Muscle layer of colon (tissue), 2 donors: Measurements from ENCODE around the gene REPS1.
"Not testable (repeated sequence)": the region's sequence is repeated elsewhere in the genome, so short reads cannot be mapped to it uniquely, and the experiment has no call there.

Experiments used
- H3K27ac ChIP-seq: one replicate; pipeline ENCODE4 v1.7.0; 2013; ENCODE audit warnings: low read depth, mild to moderate bottlenecking, low read length, moderate library complexity
- H3K27me3 ChIP-seq, 2 donors: one replicate each; pipeline ENCODE4 v1.7.0; 2013; ENCODE audit warnings: low read length in 2 of 2, mild to moderate bottlenecking in 2 of 2; ENCODE audit not compliant: insufficient read depth in 2 of 2, control insufficient read depth in 1 of 2
- H3K36me3 ChIP-seq: one replicate; pipeline ENCODE4 v1.7.0; 2013; ENCODE audit warnings: mild to moderate bottlenecking, low read length; ENCODE audit not compliant: insufficient read depth
- H3K4me1 ChIP-seq: one replicate; pipeline ENCODE4 v1.7.0; 2013; ENCODE audit warnings: mild to moderate bottlenecking, low read length; ENCODE audit not compliant: insufficient read depth
- H3K4me3 ChIP-seq, 2 donors: one replicate each; pipeline ENCODE4 v1.7.0; 2013; ENCODE audit warnings: low read length in 2 of 2, low read depth in 1 of 2, mild to moderate bottlenecking in 1 of 2, moderate library complexity in 1 of 2
- H3K9ac ChIP-seq: one replicate; pipeline ENCODE4 v1.7.0; 2013; ENCODE audit warnings: low read length
- H3K9me3 ChIP-seq: one replicate; pipeline ENCODE4 v1.7.0; 2013; ENCODE audit warnings: mild to moderate bottlenecking, low read length
- donor health status: abdominal sarcoma.
- donor health status: Adenocarcinoma of cecum.

Gene REPS1

DNA sequence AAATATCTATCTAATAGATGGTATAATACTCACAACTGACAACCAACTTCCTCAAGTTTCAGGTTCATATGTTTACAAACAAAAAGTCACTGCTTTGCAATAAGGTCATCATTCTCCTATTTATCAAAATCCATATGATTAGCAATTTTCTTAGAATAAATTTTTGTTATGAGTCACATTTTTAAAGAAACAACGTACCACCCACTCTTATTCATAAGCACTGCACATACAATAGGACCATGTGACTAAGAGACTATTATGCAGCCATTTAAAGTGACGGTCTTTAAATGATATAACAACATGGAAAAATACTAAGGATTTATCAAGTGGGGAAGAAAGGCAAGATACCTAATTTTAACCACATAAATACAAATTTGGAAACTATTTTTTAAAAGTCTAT lies 40.0 kb downstream of the REPS1 start:
- no peak overlapping the region for H3K27ac ChIP-seq
- H3K4me1 ChIP-seq: peaks cover 9% of the 10 kb centered on the region
- H3K9ac ChIP-seq: no peak overlapping the region
- no peak overlapping the region for H3K4me3 ChIP-seq
- H3K9me3 ChIP-seq: no peaks in the 10 kb centered on the region
- H3K36me3 ChIP-seq: peaks cover 10% of the 10 kb centered on the region
- H3K27me3 ChIP-seq: no peaks in the 10 kb centered on the region

GRCh38 chr6:138945354-138945753 lies 42.7 kb downstream of the REPS1 start:
- peaks cover 20% of the 10 kb centered on the region for H3K36me3 ChIP-seq
- H3K27ac ChIP-seq: no peak overlapping the region
- H3K9ac ChIP-seq: no peak overlapping the region
- H3K4me3 ChIP-seq: no peak overlapping the region
- no peaks in the 10 kb centered on the region for H3K27me3 ChIP-seq
- H3K9me3 ChIP-seq: no peaks in the 10 kb centered on the region
- H3K4me1 ChIP-seq: peaks cover 9% of the 10 kb centered on the region

DNA sequence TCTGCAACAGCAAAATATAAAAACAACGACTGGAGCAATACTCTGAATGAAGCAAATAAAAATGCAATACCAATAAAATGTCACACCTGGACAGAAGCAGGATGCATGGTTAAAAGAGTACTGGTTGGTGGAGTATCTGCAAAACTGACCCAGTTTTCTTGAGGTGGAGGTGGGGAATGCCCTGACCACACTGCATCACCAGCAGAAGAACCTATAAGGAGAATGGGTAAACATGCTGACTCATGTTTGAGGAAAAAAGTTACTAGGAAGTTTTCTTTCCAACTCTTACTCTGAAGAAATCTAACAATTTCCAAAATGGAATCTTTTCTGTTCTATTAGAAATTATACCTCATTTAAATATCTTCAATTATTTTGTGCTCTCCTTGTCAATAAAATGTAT lies 43.6 kb downstream of the REPS1 start:
- H3K36me3 ChIP-seq: peaks cover 20% of the 10 kb centered on the region
- H3K4me1 ChIP-seq: peaks cover 9% of the 10 kb centered on the region
- H3K9ac ChIP-seq: no peak overlapping the region
- H3K9me3 ChIP-seq: no peaks in the 10 kb centered on the region
- H3K27ac ChIP-seq: no peak overlapping the region
- H3K27me3 ChIP-seq: no peaks in the 10 kb centered on the region
- no peak overlapping the region for H3K4me3 ChIP-seq

DNA sequence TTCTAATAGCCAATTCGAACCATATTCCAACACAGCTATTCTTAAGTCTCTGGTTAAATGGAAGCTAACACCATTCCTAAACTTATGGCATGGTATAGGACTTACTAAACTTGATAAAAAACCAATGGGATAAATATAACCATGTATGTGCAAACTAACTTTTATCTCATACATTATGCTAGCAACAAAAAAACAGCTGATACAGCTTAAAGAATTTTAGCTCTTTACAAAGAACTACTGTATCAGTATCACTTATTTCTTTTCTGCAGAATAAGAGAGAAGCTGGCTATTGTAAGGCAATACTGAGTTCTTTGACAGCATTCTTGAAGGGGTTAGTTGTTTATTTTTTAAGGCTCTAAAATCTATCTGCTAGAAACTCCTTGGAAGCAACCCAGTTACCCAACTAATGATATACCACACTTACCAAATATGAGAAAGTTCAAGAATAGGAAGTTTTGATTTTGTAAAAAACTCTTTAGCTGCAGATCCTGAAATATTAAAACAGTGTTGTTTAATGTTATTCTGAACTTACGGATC lies 44.9 kb downstream of the REPS1 start:
- no peak overlapping the region for H3K4me3 ChIP-seq
- H3K4me1 ChIP-seq: no peaks in the 10 kb centered on the region
- no peaks in the 10 kb centered on the region for H3K9me3 ChIP-seq
- peaks cover 23% of the 10 kb centered on the region for H3K36me3 ChIP-seq
- H3K27me3 ChIP-seq: no peaks in the 10 kb centered on the region
- H3K9ac ChIP-seq: no peak overlapping the region
- no peak overlapping the region for H3K27ac ChIP-seq

DNA sequence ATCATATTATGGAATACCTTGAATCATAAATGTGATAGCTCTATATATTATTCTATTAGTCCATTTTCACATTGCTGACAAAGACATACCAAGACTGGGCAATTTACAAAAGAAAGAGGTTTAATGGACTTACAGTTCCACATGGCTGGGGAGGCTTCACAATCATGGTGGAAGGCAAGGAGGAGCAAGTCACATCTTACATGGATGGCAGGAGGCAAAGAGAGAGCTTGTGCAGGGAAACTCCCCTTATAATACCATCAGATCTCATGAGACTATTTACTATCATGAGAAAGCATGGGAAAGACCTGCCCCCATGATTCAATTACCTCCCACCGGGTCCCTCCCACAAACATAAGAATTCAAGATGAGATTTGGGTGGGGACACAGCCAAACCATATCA lies 51.2 kb downstream of the REPS1 start:
- not testable (repeated sequence) for H3K9me3 ChIP-seq, H3K27ac ChIP-seq, H3K4me1 ChIP-seq, H3K4me3 ChIP-seq, H3K9ac ChIP-seq, H3K27me3 ChIP-seq
- peaks cover 20% of the 10 kb centered on the region for H3K36me3 ChIP-seq

GRCh38 chr6:138931660-138932059 lies 56.4 kb downstream of the REPS1 start:
- no peaks in the 10 kb centered on the region for H3K27me3 ChIP-seq
- no peak overlapping the region for H3K4me3 ChIP-seq
- H3K4me1 ChIP-seq: no peaks in the 10 kb centered on the region
- H3K9ac ChIP-seq: no peak overlapping the region
- H3K27ac ChIP-seq: no peak overlapping the region
- H3K36me3 ChIP-seq: peaks cover 17% of the 10 kb centered on the region
- H3K9me3 ChIP-seq: no peaks in the 10 kb centered on the region

DNA sequence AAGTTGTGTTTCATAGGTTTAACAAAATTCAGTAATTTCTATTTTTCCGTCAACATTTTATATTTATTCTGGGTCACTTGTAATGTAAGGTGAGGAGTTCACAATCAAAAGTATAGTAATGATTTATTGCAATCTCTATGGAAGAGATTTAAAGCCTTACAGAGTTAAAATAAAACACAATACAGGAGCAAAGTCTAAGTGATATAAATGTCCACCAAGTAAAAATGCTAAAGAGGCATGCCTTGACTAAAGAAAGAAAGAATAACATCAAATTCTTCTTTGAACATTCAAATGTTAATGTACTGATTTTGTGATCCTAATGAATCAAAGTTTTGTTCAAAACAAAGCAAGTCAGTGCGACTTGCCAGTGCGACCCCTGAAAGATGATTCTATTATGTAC lies 61.5 kb downstream of the REPS1 start:
- Histone ChIP-seq H3K27me3 (no peaks in the 10 kb centered on the region), H3K4me1 (no peaks in the 10 kb centered on the region), H3K36me3 (peaks cover 23% of the 10 kb centered on the region), H3K27ac (no peak overlapping the region), H3K4me3 (no peak overlapping the region), H3K9ac (no peak overlapping the region), H3K9me3 (no peaks in the 10 kb centered on the region)

DNA sequence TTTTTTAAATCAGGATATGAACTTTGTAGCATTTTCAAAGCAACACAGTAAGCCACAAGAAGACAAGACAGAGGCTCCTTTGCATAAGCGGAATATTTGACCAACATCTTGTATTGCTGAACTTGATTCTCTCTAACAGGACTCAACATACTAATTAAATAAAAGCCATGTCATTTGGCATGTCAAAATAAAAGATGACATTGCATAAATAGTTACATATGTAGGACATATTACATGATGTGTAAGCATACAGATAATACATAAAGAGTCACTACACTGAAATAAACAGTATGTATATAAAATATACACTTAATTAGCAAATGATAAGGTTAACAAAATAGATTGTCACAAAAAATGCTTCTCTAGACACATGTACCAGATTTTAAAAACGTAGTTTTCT lies 62.2 kb downstream of the REPS1 start:
- H3K4me3 ChIP-seq: no peak overlapping the region
- H3K4me1 ChIP-seq: no peaks in the 10 kb centered on the region
- H3K36me3 ChIP-seq: peaks cover 23% of the 10 kb centered on the region
- no peak overlapping the region for H3K9ac ChIP-seq
- H3K27me3 ChIP-seq: no peaks in the 10 kb centered on the region
- no peaks in the 10 kb centered on the region for H3K9me3 ChIP-seq
- H3K27ac ChIP-seq: no peak overlapping the region

- H3K9me3 ChIP-seq: no peaks in the 10 kb centered on the region
- H3K36me3 ChIP-seq: peaks cover 14% of the 10 kb centered on the region
- no peak overlapping the region for H3K9ac ChIP-seq
- H3K27ac ChIP-seq: no peak overlapping the region
- no peaks in the 10 kb centered on the region for H3K27me3 ChIP-seq
- no peak overlapping the region for H3K4me3 ChIP-seq
- no peaks in the 10 kb centered on the region for H3K4me1 ChIP-seq
Measured at GRCh38 chr6:138923561-138923960, 64.5 kb downstream of the REPS1 start.

GRCh38 chr6:138920906-138921305 lies 67.1 kb downstream of the REPS1 start:
- Histone ChIP-seq H3K9me3 (no peaks in the 10 kb centered on the region), H3K36me3 (peaks cover 10% of the 10 kb centered on the region), H3K27ac (no peak overlapping the region), H3K4me3 (no peak overlapping the region), H3K4me1 (no peaks in the 10 kb centered on the region), H3K27me3 (no peaks in the 10 kb centered on the region), H3K9ac (no peak overlapping the region)

- Histone ChIP-seq H3K27me3 (no peaks in the 10 kb centered on the region), H3K9me3 (no peaks in the 10 kb centered on the region), H3K27ac (no peak overlapping the region), H3K4me3 (no peak overlapping the region), H3K4me1 (no peaks in the 10 kb centered on the region), H3K9ac (no peak overlapping the region), H3K36me3 (peaks cover 31% of the 10 kb centered on the region)
Measured at GRCh38 chr6:138914701-138915100, 73.4 kb downstream of the REPS1 start.

- H3K27me3 ChIP-seq: no peaks in the 10 kb centered on the region
- no peaks in the 10 kb centered on the region for H3K9me3 ChIP-seq
- H3K4me3 ChIP-seq: no peak overlapping the region
- H3K9ac ChIP-seq: no peak overlapping the region
- H3K4me1 ChIP-seq: no peaks in the 10 kb centered on the region
- peaks cover 43% of the 10 kb centered on the region for H3K36me3 ChIP-seq
- H3K27ac ChIP-seq: no peak overlapping the region
Measured at GRCh38 chr6:138912308-138912707, 75.7 kb downstream of the REPS1 start.
